ENCODE data around the gene EXOC3L2. TPM values are rescaled to one million over a fixed set of nuclear protein-coding genes. Genes with fewer than 3 reads are reported as not detected.

Gene EXOC3L2
- total RNA-seq, 1 experiment from 2014 or later: 0.61 TPM

- Histone ChIP-seq H3K9me3 (ENCODE audit: control insufficient read depth, low read depth, low read length) (no peaks in the 10 kb centered on the region), H3K4me2 (ENCODE audit: insufficient read depth, insufficient read length, low read length) (no peak overlapping the region), H3K23me2 (ENCODE audit: insufficient read length, low read depth, low read length, poor library complexity, severe bottlenecking) (peaks cover 2% of the 10 kb centered on the region), H4K91ac (ENCODE audit: insufficient read length, low read depth, low read length) (no peak overlapping the region), H2AK5ac (ENCODE audit: insufficient read length, low read length) (no peak overlapping the region), H3K18ac (ENCODE audit: insufficient read length, low read depth, low read length) (no peak overlapping the region), H2BK5ac (ENCODE audit: insufficient read length, low read length) (no peak overlapping the region), H4K20me1 (ENCODE audit: control insufficient read depth, insufficient read depth, insufficient read length) (no peaks in the 10 kb centered on the region), H3K56ac (ENCODE audit: insufficient read length, low read depth, low read length) (no peak overlapping the region), H4K8ac (replicated peaks; ENCODE audit: insufficient read length, low read depth, low read length) (no peak overlapping the region), H3K4me1 (ENCODE audit: insufficient read depth, low read length) (no peaks in the 10 kb centered on the region), H3K27ac (ENCODE audit: insufficient read length, low read depth, low read length) (no peak overlapping the region), H2AFZ (ENCODE audit: low read length) (no peak overlapping the region), H3K14ac (ENCODE audit: insufficient read depth, low read length) (no peak overlapping the region), H3K9ac (ENCODE audit: extremely low read depth, insufficient read length, low read length) (no peak overlapping the region), H3K23ac (ENCODE audit: insufficient read length, low read depth, low read length) (no peak overlapping the region), H3T11ph (ENCODE audit: low read length) (no peak overlapping the region), H2BK120ac (ENCODE audit: low read depth, low read length, poor library complexity, severe bottlenecking) (no peak overlapping the region), H4K5ac (ENCODE audit: insufficient read length, low read depth, low read length) (no peak overlapping the region), H2BK15ac (ENCODE audit: low read depth, low read length) (no peak overlapping the region), H3K79me2 (ENCODE audit: insufficient read depth, low read length) (no peaks in the 10 kb centered on the region), H3K27me3 (ENCODE audit: insufficient read depth, low read length) (peaks cover 2% of the 10 kb centered on the region; the same call in 1 of the 2 replicates), H2BK20ac (ENCODE audit: low read depth, low read length, poor library complexity, severe bottlenecking) (no peak overlapping the region), H3K4ac (ENCODE audit: low read depth, low read length) (no peak overlapping the region), H2BK12ac (ENCODE audit: insufficient read length, low read depth, low read length) (no peak overlapping the region), H3K79me1 (ENCODE audit: insufficient read depth, low read depth, low read length, poor library complexity, severe bottlenecking) (no peaks in the 10 kb centered on the region)
- Mint-ChIP-seq H3K27ac (no peak overlapping the region), H3K27me3 (ENCODE audit: low read depth) (peaks cover 60% of the 10 kb centered on the region), H3K36me3 (ENCODE audit: insufficient read depth in 1 of 3, low read depth in 3 of 3) (no peaks in the 10 kb centered on the region), H3K9me3 (no peaks in the 10 kb centered on the region; a peak in 2 of 5 replicates), H3K4me1 (peaks cover 12 to 14% of the 10 kb centered on the region in 2 experiments), H3K4me3 (no peak overlapping the region)
- no peak for DNase-seq
- WGBS (ENCODE audit: extremely low coverage, insufficient read length, low lambda C conversion rate): no CpG with 5 or more reads among the region's 4 CpGs
- no peak for TF ChIP-seq CTCF (conservative IDR thresholded peaks at IDR 0.05)
Measured at GRCh38 chr19:45245826-45246225, 619 bp upstream of the EXOC3L2 start.

Measured in H9 (cell line).